ENCODE data around the gene CPNE4. TPM values are rescaled to one million over a fixed set of nuclear protein-coding genes. Genes with fewer than 3 reads are reported as not detected.

The CPNE4 gene
- polyA plus RNA-seq, 4 donors, result 0.35 to 0.82 (median 0.51) TPM

GRCh38 chr3:131711114-131711768 is 323.6 kb downstream of the CPNE4 start:
- DNase-seq (ENCODE audit: low read depth in 4 of 4, low spot score in 2 of 4), result no peak

- no peak for DNase-seq (ENCODE audit: low read depth in 4 of 4, low spot score in 2 of 4)
Observed at GRCh38 chr3:131708241-131708640, 326.6 kb downstream of the CPNE4 start.

- no peak for DNase-seq (ENCODE audit: low read depth in 4 of 4, low spot score in 2 of 4)
Observed at GRCh38 chr3:131705558-131706051, 329.2 kb downstream of the CPNE4 start.

GRCh38 chr3:131705099-131705498 is 329.7 kb downstream of the CPNE4 start:
- DNase-seq (ENCODE audit: low read depth in 4 of 4, low spot score in 2 of 4), result no peak

- no peak for DNase-seq (ENCODE audit: low read depth in 4 of 4, low spot score in 2 of 4)
Observed at GRCh38 chr3:131704098-131704497, 330.7 kb downstream of the CPNE4 start.

GRCh38 chr3:131702146-131702545 is 332.7 kb downstream of the CPNE4 start:
- DNase-seq (ENCODE audit: low read depth in 4 of 4, low spot score in 2 of 4), result no peak

GRCh38 chr3:131701153-131701770 is 333.6 kb downstream of the CPNE4 start:
- no peak for DNase-seq (ENCODE audit: low read depth in 4 of 4, low spot score in 2 of 4)

- no peak for DNase-seq (ENCODE audit: low read depth in 4 of 4, low spot score in 2 of 4)
Observed at GRCh38 chr3:131699001-131699400, 335.8 kb downstream of the CPNE4 start.

- DNase-seq (ENCODE audit: low read depth in 4 of 4, low spot score in 2 of 4), result no peak
Observed at GRCh38 chr3:131694376-131694775, 340.4 kb downstream of the CPNE4 start.

- DNase-seq (ENCODE audit: low read depth in 4 of 4, low spot score in 2 of 4), result no peak
Observed at GRCh38 chr3:131692356-131692755, 342.5 kb downstream of the CPNE4 start.

GRCh38 chr3:131690800-131691199 is 344.0 kb downstream of the CPNE4 start:
- no peak for DNase-seq (ENCODE audit: low read depth in 4 of 4, low spot score in 2 of 4)

GRCh38 chr3:131688370-131688769 is 346.4 kb downstream of the CPNE4 start:
- DNase-seq (ENCODE audit: low read depth in 4 of 4, low spot score in 2 of 4), result no peak

GRCh38 chr3:131669600-131669999 is 365.2 kb downstream of the CPNE4 start:
- no peak for DNase-seq (ENCODE audit: low read depth in 4 of 4, low spot score in 2 of 4)

- DNase-seq (ENCODE audit: low read depth in 4 of 4, low spot score in 2 of 4), result no peak
Observed at GRCh38 chr3:131658771-131659170, 376.0 kb downstream of the CPNE4 start.

GRCh38 chr3:131658115-131658514 is 376.7 kb downstream of the CPNE4 start:
- DNase-seq (ENCODE audit: low read depth in 4 of 4, low spot score in 2 of 4), result no peak

GRCh38 chr3:131655070-131655690 is 379.6 kb downstream of the CPNE4 start:
- no peak for DNase-seq (ENCODE audit: low read depth in 4 of 4, low spot score in 2 of 4)

- no peak for DNase-seq (ENCODE audit: low read depth in 4 of 4, low spot score in 2 of 4)
Observed at GRCh38 chr3:131645638-131646037, 389.2 kb downstream of the CPNE4 start.

GRCh38 chr3:131636266-131636775 is 398.5 kb downstream of the CPNE4 start:
- no peak for DNase-seq (ENCODE audit: low read depth in 4 of 4, low spot score in 2 of 4)

- DNase-seq (ENCODE audit: low read depth in 4 of 4, low spot score in 2 of 4), result no peak
Observed at GRCh38 chr3:131630807-131631206, 404.0 kb downstream of the CPNE4 start.

GRCh38 chr3:131630097-131630496 is 404.7 kb downstream of the CPNE4 start:
- no peak for DNase-seq (ENCODE audit: low read depth in 4 of 4, low spot score in 2 of 4)

GRCh38 chr3:131623431-131623830 is 411.4 kb downstream of the CPNE4 start:
- no peak for DNase-seq (ENCODE audit: low read depth in 4 of 4, low spot score in 2 of 4)

GRCh38 chr3:131622726-131623125 is 412.1 kb downstream of the CPNE4 start:
- no peak for DNase-seq (ENCODE audit: low read depth in 4 of 4, low spot score in 2 of 4)

Measured in left renal cortex interstitium (tissue), 4 donors.